Endothelial cell of umbilical vein (primary cell): ENCODE measurements around the gene ZNF790.
A peak's percentile ranks its signal among the peaks of the same experiment; 100 is the strongest.

Experiments used
- EZH2 ChIP-seq: IDR thresholded peaks from 2 replicates; pipeline ENCODE4 v1.6.1; 2012; ENCODE audit warnings: borderline replicate concordance, low read depth, mild to moderate bottlenecking, moderate library complexity, low read length, inconsistent platforms; ENCODE audit not compliant: severe bottlenecking
- MAX ChIP-seq: IDR thresholded peaks from 2 replicates; pipeline ENCODE4 v1.6.1; 2011; ENCODE audit not compliant: insufficient read depth, insufficient read length
- POLR2A ChIP-seq: IDR thresholded peaks from 2 replicates; pipeline ENCODE4 v1.6.1; 2012; ENCODE audit warnings: low read depth, mild to moderate bottlenecking, control low read depth, low read length
- POLR2AphosphoS5 ChIP-seq: IDR thresholded peaks from 2 replicates; pipeline ENCODE4 v1.6.1; 2012; ENCODE audit warnings: low read depth, mild to moderate bottlenecking, control low read depth, low read length, moderate library complexity; ENCODE audit not compliant: insufficient read depth
- TF ChIP-seq, protein P1 (sequence below), 2 donors: IDR thresholded peaks; 1 replicate in 1 of 2; 2 replicates in 1 of 2; pipeline ENCODE4 v1.5.1; 2011; ENCODE audit warnings: low read length in 2 of 2, mild to moderate bottlenecking in 2 of 2, moderate library complexity in 2 of 2, control low read depth in 1 of 2, inconsistent platforms in 1 of 2, low read depth in 1 of 2; ENCODE audit not compliant: insufficient read depth in 1 of 2; ENCODE audit errors: extremely low read depth in 1 of 2

- TF ChIP-seq POLR2AphosphoS5 (peak; percentile 23), POLR2A (no peak), EZH2 (no peak), MAX (no peak)
- TF ChIP-seq, protein P1, sequence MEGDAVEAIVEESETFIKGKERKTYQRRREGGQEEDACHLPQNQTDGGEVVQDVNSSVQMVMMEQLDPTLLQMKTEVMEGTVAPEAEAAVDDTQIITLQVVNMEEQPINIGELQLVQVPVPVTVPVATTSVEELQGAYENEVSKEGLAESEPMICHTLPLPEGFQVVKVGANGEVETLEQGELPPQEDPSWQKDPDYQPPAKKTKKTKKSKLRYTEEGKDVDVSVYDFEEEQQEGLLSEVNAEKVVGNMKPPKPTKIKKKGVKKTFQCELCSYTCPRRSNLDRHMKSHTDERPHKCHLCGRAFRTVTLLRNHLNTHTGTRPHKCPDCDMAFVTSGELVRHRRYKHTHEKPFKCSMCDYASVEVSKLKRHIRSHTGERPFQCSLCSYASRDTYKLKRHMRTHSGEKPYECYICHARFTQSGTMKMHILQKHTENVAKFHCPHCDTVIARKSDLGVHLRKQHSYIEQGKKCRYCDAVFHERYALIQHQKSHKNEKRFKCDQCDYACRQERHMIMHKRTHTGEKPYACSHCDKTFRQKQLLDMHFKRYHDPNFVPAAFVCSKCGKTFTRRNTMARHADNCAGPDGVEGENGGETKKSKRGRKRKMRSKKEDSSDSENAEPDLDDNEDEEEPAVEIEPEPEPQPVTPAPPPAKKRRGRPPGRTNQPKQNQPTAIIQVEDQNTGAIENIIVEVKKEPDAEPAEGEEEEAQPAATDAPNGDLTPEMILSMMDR (IDR thresholded peaks at IDR 0.05; ENCODE audit: extremely low read depth in 1 of 2, insufficient read depth in 1 of 2, low read depth in 1 of 2, low read length in 2 of 2), result no peak
These were observed 11.7 kb upstream of the ZNF790 start for GRCh38 chr19:36849701-36850558.
